Spleen (tissue), 11 donors: ENCODE data around the gene CD82. TPM values are rescaled to one million over a fixed set of nuclear protein-coding genes. Genes with fewer than 3 reads are reported as not detected.

ENCODE experiments used
- DNase-seq: peaks from one replicate; pipeline ENCODE4 v3.0.0-alpha.2; 2020
- H3K27ac ChIP-seq, 8 donors: fragments of 200-600 bp; sonication (generic) in 7 of 8; 1 replicate in 4 of 8; 2 replicates in 4 of 8; pipeline versions ENCODE4 v1.5.0 to v1.8.0; 2016 to 2021; ENCODE audit warnings: inconsistent platforms in 4 of 8, mild to moderate bottlenecking in 4 of 8, moderate library complexity in 1 of 8
- H3K27me3 ChIP-seq, 7 donors: fragments of 200-600 bp; sonication (generic) in 6 of 7; replicated peaks in 1 of 7; 1 replicate in 4 of 7; 2 replicates in 3 of 7; pipeline versions ENCODE4 v1.5.0 to v1.8.0; 2016 to 2021; ENCODE audit warnings: inconsistent platforms in 3 of 7, mild to moderate bottlenecking in 1 of 7
- H3K36me3 ChIP-seq, 6 donors: fragments of 200-600 bp; sonication (generic) in 5 of 6; 1 replicate in 4 of 6; 2 replicates in 2 of 6; pipeline versions ENCODE4 v1.5.0 to v1.8.0; 2016 to 2021; ENCODE audit warnings: inconsistent platforms in 2 of 6
- H3K4me1 ChIP-seq, 6 donors: fragments of 200-600 bp; sonication (generic) in 5 of 6; 1 replicate in 3 of 6; 2 replicates in 3 of 6; pipeline versions ENCODE4 v1.5.0 to v1.8.0; 2016 to 2021; ENCODE audit warnings: inconsistent platforms in 3 of 6
- H3K4me3 ChIP-seq, 8 donors: fragments of 200-600 bp; sonication (generic) in 7 of 8; 1 replicate in 4 of 8; 2 replicates in 4 of 8; pipeline versions ENCODE4 v1.5.0 to v1.8.0; 2016 to 2021; ENCODE audit warnings: inconsistent platforms in 4 of 8, mild to moderate bottlenecking in 4 of 8, moderate library complexity in 2 of 8
- H3K9me3 ChIP-seq, 8 donors: fragments of 200-600 bp; sonication (generic) in 7 of 8; 1 replicate in 4 of 8; 2 replicates in 4 of 8; pipeline versions ENCODE4 v1.5.0 to v1.8.0; 2016 to 2021; ENCODE audit warnings: inconsistent platforms in 4 of 8
- POLR2A ChIP-seq, 3 donors: fragments of 450-650 bp; IDR thresholded peaks; one replicate each; pipeline ENCODE4 v1.5.1; 2017; ENCODE audit warnings: antibody characterized with exemption in 3 of 3, mild to moderate bottlenecking in 1 of 3
- POLR2AphosphoS5 ChIP-seq, 3 donors: sonication (generic); formaldehyde crosslinking; IDR thresholded peaks; one replicate each; pipeline ENCODE4 v1.5.1; 2017; ENCODE audit warnings: antibody characterized with exemption in 3 of 3
- WGBS, 5 donors: extraction: QIAGEN DNeasy Blood & Tissue Kit in 3 of 5; methylation state at CpG; one replicate each; pipeline versions ENCODE4 v1.1.5 to v1.1.7; 2013 to 2018; 5-methylcytosine and 5-hydroxymethylcytosine counted together
- intact Hi-C: fragments of 100-400 bp; cut with DNase I; formaldehyde crosslinking; loops from one replicate; pipeline ENCODE4 v1.15.0; 2023; ENCODE audit warnings: low total_unique reads
- polyA plus RNA-seq, 3 donors: library from polyadenylated mRNA; stranded (reverse); fragments of 200-250 nt; gene quantifications; one replicate each; pipeline ENCODE4 v1.2.1, GENCODE V29; 2013
- total RNA-seq, 7 donors: library from RNA; depleted of rRNA in 3 of 7; stranded (reverse); fragments of >200 nt in 3 of 7; fragmentation: NEBNext Ultra II Directional in 4 of 7; extraction: Animal tissue kit (Norgen Biotek cat#: 25700) in 4 of 7; gene quantifications; one replicate each; pipeline versions ENCODE4 v1.1.0 to v1.2.1, GENCODE V29; 2016 to 2021
- TF ChIP-seq, protein P1 (sequence below), 11 experiments: fragments of 200-600 bp in 7 of 11; fragments of 450-650 bp in 4 of 11; sonication (generic) in 4 of 11; IDR thresholded peaks in 8 of 11; conservative IDR thresholded peaks in 3 of 11; 1 replicate in 7 of 11; 2 replicates in 4 of 11; pipeline versions ENCODE4 v1.4.0 to v1.8.0; 2016 to 2021; ENCODE audit warnings: antibody characterized with exemption in 11 of 11, inconsistent platforms in 4 of 11, mild to moderate bottlenecking in 1 of 11
- donor health status: healthy with polysubstance abuse.
- donor health status: DM: no; HTN: no; CAD: no; lungs with moderate emphysema.
- donor health status: DM: no; HTN: no; CAD: no.
- donor health status: Bipolar disorder and iron deficiency.
- donor health status: healthy.
- donor health status: DM: no; HTN: no; CAD: no.
- donor health status: DM: yes; HTN: yes; CAD: no.

CD82 gene
- total and polyA plus RNA-seq, 10 donors: 27.8 to 174 (median 95.2) TPM

DNA sequence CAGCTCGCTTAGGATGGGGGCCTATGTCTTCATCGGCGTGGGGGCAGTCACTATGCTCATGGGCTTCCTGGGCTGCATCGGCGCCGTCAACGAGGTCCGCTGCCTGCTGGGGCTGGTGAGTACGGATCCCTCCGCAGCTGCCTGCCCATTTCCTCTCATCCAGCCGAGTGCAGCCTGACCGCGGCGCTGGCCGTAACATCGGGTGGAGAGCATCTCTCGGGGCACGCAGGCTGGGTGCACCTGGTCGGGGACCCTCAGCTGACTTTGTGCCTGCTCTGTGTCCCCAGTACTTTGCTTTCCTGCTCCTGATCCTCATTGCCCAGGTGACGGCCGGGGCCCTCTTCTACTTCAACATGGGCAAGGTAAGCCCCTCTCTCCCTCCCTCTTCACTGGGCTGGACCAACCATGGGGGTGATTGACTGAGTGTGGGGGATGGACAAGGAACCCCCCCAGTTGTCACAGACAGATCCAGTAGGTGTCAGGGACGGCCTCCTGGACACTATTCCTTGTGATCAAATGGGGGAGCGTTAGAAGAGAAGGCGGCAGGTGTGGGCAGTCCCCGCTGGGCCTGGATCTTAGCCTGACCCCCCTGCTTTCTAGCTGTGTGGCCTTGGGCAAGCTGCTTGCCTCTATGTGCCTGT is 39.7 kb downstream of the CD82 start:
- intact Hi-C loops: no loop called here

DNA sequence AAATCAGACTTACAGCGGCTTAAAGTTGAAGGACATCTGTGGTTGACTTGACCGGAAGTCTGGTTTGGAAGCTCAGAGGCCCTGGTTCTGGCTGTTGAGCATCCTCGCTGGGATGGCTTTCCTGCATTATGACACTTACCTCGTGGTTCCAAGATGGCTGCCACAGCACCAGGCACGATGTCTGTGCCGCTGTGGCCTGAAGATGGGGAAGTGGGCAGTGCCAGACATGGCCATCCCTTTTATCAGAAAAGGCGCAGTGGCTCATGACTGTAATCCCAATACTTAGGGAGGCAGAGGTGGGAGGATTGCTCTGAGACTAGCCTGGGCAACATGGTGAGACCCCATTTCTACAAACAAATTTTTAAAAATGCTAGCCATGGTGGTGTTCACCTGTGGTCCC is 40.5 kb downstream of the CD82 start:
- Histone ChIP-seq H3K27ac (peak overlapping the region in 2 of 8 donors; percentile 79 to 87), H3K4me1 (peaks cover 51 to 91% (median 75%) of the 10 kb centered on the region in 6 donors), H3K9me3 (no peaks in the 10 kb centered on the region), H3K36me3 (peaks cover 0 to 88% (median 11%) of the 10 kb centered on the region in 6 donors), H3K27me3 (no peaks in the 10 kb centered on the region), H3K4me3 (no peak overlapping the region)
- WGBS, 5 donors: 76 to 90% (median 82%) methylated on average over 7 of the region's 7 CpGs
- intact Hi-C loops: no loop called here
- TF ChIP-seq POLR2A (IDR thresholded peaks at IDR 0.05) (no peak), POLR2AphosphoS5 (IDR thresholded peaks at IDR 0.05) (no peak)
- TF ChIP-seq, protein P1, sequence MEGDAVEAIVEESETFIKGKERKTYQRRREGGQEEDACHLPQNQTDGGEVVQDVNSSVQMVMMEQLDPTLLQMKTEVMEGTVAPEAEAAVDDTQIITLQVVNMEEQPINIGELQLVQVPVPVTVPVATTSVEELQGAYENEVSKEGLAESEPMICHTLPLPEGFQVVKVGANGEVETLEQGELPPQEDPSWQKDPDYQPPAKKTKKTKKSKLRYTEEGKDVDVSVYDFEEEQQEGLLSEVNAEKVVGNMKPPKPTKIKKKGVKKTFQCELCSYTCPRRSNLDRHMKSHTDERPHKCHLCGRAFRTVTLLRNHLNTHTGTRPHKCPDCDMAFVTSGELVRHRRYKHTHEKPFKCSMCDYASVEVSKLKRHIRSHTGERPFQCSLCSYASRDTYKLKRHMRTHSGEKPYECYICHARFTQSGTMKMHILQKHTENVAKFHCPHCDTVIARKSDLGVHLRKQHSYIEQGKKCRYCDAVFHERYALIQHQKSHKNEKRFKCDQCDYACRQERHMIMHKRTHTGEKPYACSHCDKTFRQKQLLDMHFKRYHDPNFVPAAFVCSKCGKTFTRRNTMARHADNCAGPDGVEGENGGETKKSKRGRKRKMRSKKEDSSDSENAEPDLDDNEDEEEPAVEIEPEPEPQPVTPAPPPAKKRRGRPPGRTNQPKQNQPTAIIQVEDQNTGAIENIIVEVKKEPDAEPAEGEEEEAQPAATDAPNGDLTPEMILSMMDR (IDR thresholded peaks at IDR 0.05 in 8 of 11, conservative IDR thresholded peaks at IDR 0.05 in 3 of 11): no peak
- DNase-seq: no peak

More for the DNA sequence above, 39.7 kb downstream of the CD82 start:
- Histone ChIP-seq H3K4me3 (peak overlapping the region in 1 of 8 donors; percentile 49), H3K36me3 (peaks cover 0 to 88% (median 11%) of the 10 kb centered on the region in 6 donors), H3K27ac (peak overlapping the region in 4 of 8 donors; percentile 66 to 87 (median 73)), H3K27me3 (no peaks in the 10 kb centered on the region), H3K4me1 (peaks cover 48 to 91% (median 75%) of the 10 kb centered on the region in 6 donors), H3K9me3 (no peaks in the 10 kb centered on the region)
- WGBS, 5 donors: 78 to 87% (median 83%) methylated on average over 8 to 25 of the region's 25 CpGs
- DNase-seq: no peak
- TF ChIP-seq, protein P1 (IDR thresholded peaks at IDR 0.05 in 8 of 11, conservative IDR thresholded peaks at IDR 0.05 in 3 of 11): no peak
- TF ChIP-seq POLR2AphosphoS5 (IDR thresholded peaks at IDR 0.05): peak in 2 of 3 donors; percentile 27 to 53

DNA sequence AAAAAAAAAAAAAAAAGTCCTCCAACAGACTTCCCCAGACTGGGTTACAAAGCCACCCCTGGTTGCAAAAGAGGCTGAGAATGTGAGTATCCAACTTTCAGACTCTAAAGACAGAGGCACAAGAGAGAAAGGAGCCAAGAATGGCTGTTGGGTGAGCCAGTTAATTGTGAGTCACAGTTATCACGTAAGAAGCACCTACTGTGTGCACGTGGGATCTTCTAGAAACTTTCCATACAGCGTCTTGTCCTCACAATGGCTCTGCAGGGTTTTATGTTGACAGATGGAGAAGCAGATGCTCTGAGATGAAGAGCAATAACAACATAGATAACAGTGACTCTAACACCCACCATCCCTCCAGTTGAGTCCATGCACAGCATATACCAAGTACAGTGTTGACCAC is 41.0 kb downstream of the CD82 start:
- no peak for TF ChIP-seq POLR2AphosphoS5 (IDR thresholded peaks at IDR 0.05)
- no peak for TF ChIP-seq POLR2A (IDR thresholded peaks at IDR 0.05)
- TF ChIP-seq, protein P1 (IDR thresholded peaks at IDR 0.05 in 8 of 11, conservative IDR thresholded peaks at IDR 0.05 in 3 of 11): no peak
- no peak overlapping the region for H3K4me3 ChIP-seq
- H3K36me3 ChIP-seq: peaks cover 0 to 88% (median 11%) of the 10 kb centered on the region in 6 donors
- DNase-seq: no peak
- intact Hi-C loops: no loop called here
- H3K4me1 ChIP-seq: peaks cover 51 to 91% (median 75%) of the 10 kb centered on the region in 6 donors
- H3K27ac ChIP-seq: peak overlapping the region in 4 of 8 donors; percentile 32 to 88 (median 78)
- WGBS, 5 donors: 89 to 99% (median 94%) methylated on average over 3 of the region's 3 CpGs
- H3K9me3 ChIP-seq: no peaks in the 10 kb centered on the region
- H3K27me3 ChIP-seq: no peaks in the 10 kb centered on the region

DNA sequence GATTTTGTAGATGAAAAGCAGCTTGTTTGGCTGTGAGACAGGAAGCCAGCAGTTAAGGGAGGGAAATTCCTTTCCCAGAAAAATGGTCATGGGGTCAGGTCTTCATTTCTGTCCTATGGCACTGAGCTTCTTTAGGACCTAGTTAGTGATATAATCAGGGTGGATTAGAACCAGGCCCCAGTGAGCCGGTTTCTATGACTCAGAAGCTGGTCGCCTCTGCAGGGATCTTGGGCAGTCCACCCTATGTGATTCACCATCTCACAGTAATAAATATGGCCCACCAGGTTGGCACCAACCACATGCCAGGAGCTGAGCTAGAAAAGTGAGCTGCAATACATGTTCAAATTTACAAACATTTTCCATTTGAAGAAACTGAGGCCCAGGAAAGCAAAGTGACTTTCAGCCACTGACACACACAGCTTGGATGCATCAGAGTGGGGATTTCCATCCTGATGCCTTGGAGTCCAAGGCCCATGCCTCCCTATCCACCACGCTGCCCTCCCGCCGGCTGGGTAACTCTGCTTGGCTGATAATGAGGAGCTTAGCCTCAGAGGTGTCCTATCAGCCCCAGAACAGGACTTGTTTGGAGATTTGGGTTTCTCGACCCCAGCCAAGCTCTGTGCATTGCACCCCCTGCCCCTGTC is 42.0 kb downstream of the CD82 start:
- Histone ChIP-seq H3K9me3 (no peaks in the 10 kb centered on the region), H3K27me3 (no peaks in the 10 kb centered on the region), H3K36me3 (peaks cover 0 to 83% (median 11%) of the 10 kb centered on the region in 6 donors), H3K4me3 (no peak overlapping the region), H3K4me1 (peaks cover 54 to 91% (median 75%) of the 10 kb centered on the region in 6 donors), H3K27ac (peak overlapping the region in 5 of 8 donors; percentile 32 to 88 (median 77))
- 70 to 90% (median 81%) methylated on average over 6 of the region's 6 CpGs for WGBS, 5 donors
- TF ChIP-seq, protein P1 (IDR thresholded peaks at IDR 0.05 in 8 of 11, conservative IDR thresholded peaks at IDR 0.05 in 3 of 11): no peak
- no peak for DNase-seq
- intact Hi-C loops: no loop called here
